ENCODE measurements around the gene EPC1. TPM values are rescaled to one million over a fixed set of nuclear protein-coding genes. Genes with fewer than 3 reads are reported as not detected.
A peak's percentile ranks its signal among the peaks of the same experiment; 100 is the strongest.

EPC1 gene
- total RNA-seq, 2 donors from 2014 or later = 31.9 to 39.2 TPM

GRCh38 chr10:32379318-32379949 lies 32.5 kb upstream of the EPC1 start:
- peak; percentile 67 for ATAC-seq
- H3K27ac ChIP-seq = peak overlapping the region; percentile 0 to 93 (median 84)
- no peaks in the 10 kb centered on the region for H3K36me3 ChIP-seq (replicated peaks in 1 of 2; ENCODE audit: insufficient read depth in 1 of 2, low read depth in 2 of 2)
- no peaks in the 10 kb centered on the region for H3K9me3 ChIP-seq
- TF ChIP-seq POLR2A (IDR thresholded peaks at IDR 0.05) (no peak), CTCF (IDR thresholded peaks at IDR 0.05) (no peak)
- WGBS, 2 donors = 11% methylated on average over 10 of the region's 10 CpGs
- peak in 2 of 4 donors; percentile 20 to 45 for DNase-seq
- intact Hi-C loops (cut with DNase I) = no loop called here
- H3K4me3 ChIP-seq = peak overlapping the region in 1 of 2 donors; percentile 86
- peaks cover 18% of the 10 kb centered on the region for H3K4me1 ChIP-seq
- H3K27me3 ChIP-seq = no peaks in the 10 kb centered on the region

- Histone ChIP-seq H3K27ac (peak overlapping the region; percentile 43 to 93 (median 84)), H3K27me3 (no peaks in the 10 kb centered on the region), H3K9me3 (no peaks in the 10 kb centered on the region), H3K36me3 (replicated peaks in 1 of 2; ENCODE audit: insufficient read depth in 1 of 2, low read depth in 2 of 2) (no peaks in the 10 kb centered on the region), H3K4me1 (peaks cover 18% of the 10 kb centered on the region), H3K4me3 (peak overlapping the region; percentile 56 to 86)
- intact Hi-C loops (cut with DNase I) = no loop called here
- no peak for TF ChIP-seq CTCF (IDR thresholded peaks at IDR 0.05)
- peak in 2 of 3 donors; percentile 82 to 87 for TF ChIP-seq POLR2A (IDR thresholded peaks at IDR 0.05)
- WGBS, 2 donors = 0% methylated on average over 19 of the region's 19 CpGs
- ATAC-seq = peak; percentile 97
- DNase-seq = peak; percentile 92 to 98 (median 96)
These were observed 31.7 kb upstream of the EPC1 start for GRCh38 chr10:32378363-32379317.

GRCh38 chr10:32377458-32378259 lies 30.7 kb upstream of the EPC1 start:
- intact Hi-C loops (cut with DNase I) = no loop called here
- WGBS, 2 donors = 0% methylated on average over 6 of the region's 6 CpGs
- H3K27ac ChIP-seq = peak overlapping the region in 3 of 4 donors; percentile 84 to 93 (median 84)

More at GRCh38 chr10:32377458-32378259, 30.7 kb upstream of the EPC1 start:
- DNase-seq (peak; percentile 26 to 47 (median 30)), ATAC-seq (peak; percentile 34)
- Histone ChIP-seq H3K9me3 (no peaks in the 10 kb centered on the region), H3K4me3 (peak overlapping the region; percentile 56 to 86), H3K4me1 (peaks cover 28% of the 10 kb centered on the region), H3K36me3 (replicated peaks in 1 of 2; ENCODE audit: insufficient read depth in 1 of 2, low read depth in 2 of 2) (no peaks in the 10 kb centered on the region), H3K27me3 (no peaks in the 10 kb centered on the region)
- TF ChIP-seq CTCF (IDR thresholded peaks at IDR 0.05) (peak in 4 of 7 experiments; percentile 15 to 35 (median 28)), POLR2A (IDR thresholded peaks at IDR 0.05) (peak in 2 of 3 donors; percentile 22 to 24)

Measured in body of pancreas (tissue), 4 donors.